Body of pancreas (tissue), 4 donors: Measurements from ENCODE around the gene ANKRD22. TPM values are rescaled to one million over a fixed set of nuclear protein-coding genes. Genes with fewer than 3 reads are reported as not detected.

Experiments
- ATAC-seq: fragments of 150-250 bp; one replicate; pipeline ENCODE4 v1.9.1; 2016
- DNase-seq, 4 donors: peaks; one replicate each; pipeline ENCODE4 v3.0.0-alpha.2; 2019
- H3K27ac ChIP-seq, 4 donors: fragments of 200-600 bp; sonication (generic); 1 replicate in 3 of 4; 2 replicates in 1 of 4; pipeline versions ENCODE4 v1.5.1 to v1.6.1; 2016 to 2019; ENCODE audit warnings: mild to moderate bottlenecking in 1 of 4, mixed read lengths in 1 of 4, moderate library complexity in 1 of 4
- H3K27me3 ChIP-seq, 2 donors: fragments of 200-600 bp; sonication (generic); one replicate each; pipeline ENCODE4 v1.6.0; 2016; ENCODE audit warnings: mild to moderate bottlenecking in 1 of 2
- H3K36me3 ChIP-seq, 2 donors: fragments of 200-600 bp; sonication (generic); replicated peaks in 1 of 2; 2 replicates each; pipeline ENCODE4 v1.5.1; 2016; ENCODE audit warnings: low read depth in 2 of 2; ENCODE audit not compliant: insufficient read depth in 1 of 2
- H3K4me1 ChIP-seq: fragments of 200-600 bp; sonication (generic); one replicate; pipeline ENCODE4 v1.6.0; 2016
- H3K4me3 ChIP-seq, 2 donors: fragments of 200-600 bp; sonication (generic); 1 replicate in 1 of 2; 2 replicates in 1 of 2; pipeline ENCODE4 v1.5.1; 2016 to 2019
- H3K9me3 ChIP-seq, 3 donors: fragments of 200-600 bp; sonication (generic); 1 replicate in 2 of 3; 2 replicates in 1 of 3; pipeline ENCODE4 v1.5.1; 2016
- CTCF ChIP-seq, 7 experiments: fragments of 450-650 bp in 4 of 7; fragments of 200-600 bp in 3 of 7; sonication (generic) in 3 of 7; IDR thresholded peaks; one replicate each; pipeline ENCODE4 v1.5.1; 2016 to 2019; ENCODE audit warnings: antibody characterized with exemption in 7 of 7
- POLR2A ChIP-seq, 3 donors: fragments of 450-650 bp; IDR thresholded peaks; one replicate each; pipeline ENCODE4 v1.6.1; 2016; ENCODE audit warnings: antibody characterized with exemption in 3 of 3, mild to moderate bottlenecking in 2 of 3
- WGBS, 2 donors: methylation state at CpG; one replicate each; pipeline ENCODE4 v1.1.5; 2017; 5-methylcytosine and 5-hydroxymethylcytosine counted together
- intact Hi-C: fragments of 100-400 bp; cut with DNase I; formaldehyde crosslinking; loops from one replicate; pipeline ENCODE4 v1.15.1; 2023
- total RNA-seq, 2 donors: library from RNA; depleted of rRNA; stranded (reverse); fragments of >200 nt; gene quantifications; one replicate each; pipeline ENCODE4 v1.1.0, GENCODE V29; 2016

The ANKRD22 gene
- total RNA-seq, 2 donors from 2014 or later, result 5.9 to 13.5 TPM

GRCh38 chr10:88820748-88821401 lies 30.8 kb downstream of the ANKRD22 start:
- Histone ChIP-seq H3K27me3 (no peaks in the 10 kb centered on the region), H3K36me3 (no peaks in the 10 kb centered on the region), H3K4me1 (no peaks in the 10 kb centered on the region), H3K9me3 (no peaks in the 10 kb centered on the region), H3K27ac (no peak overlapping the region), H3K4me3 (no peak overlapping the region)
- intact Hi-C loops, result no loop called here
- ATAC-seq, result no peak
- DNase-seq, result no peak
- no peak for TF ChIP-seq POLR2A (IDR thresholded peaks at IDR 0.05)
- TF ChIP-seq CTCF (IDR thresholded peaks at IDR 0.05), result no peak

GRCh38 chr10:88819290-88819689 lies 32.4 kb downstream of the ANKRD22 start:
- H3K36me3 ChIP-seq, result no peaks in the 10 kb centered on the region
- no peaks in the 10 kb centered on the region for H3K27me3 ChIP-seq
- ATAC-seq (no peak), DNase-seq (no peak)
- H3K4me1 ChIP-seq, result no peaks in the 10 kb centered on the region
- intact Hi-C loops, result no loop called here
- WGBS, 2 donors, result 90 to 91% methylated on average over 3 of the region's 3 CpGs
- no peaks in the 10 kb centered on the region for H3K9me3 ChIP-seq
- TF ChIP-seq CTCF (IDR thresholded peaks at IDR 0.05) (no peak), POLR2A (IDR thresholded peaks at IDR 0.05) (no peak)
- no peak overlapping the region for H3K27ac ChIP-seq
- H3K4me3 ChIP-seq, result no peak overlapping the region

GRCh38 chr10:88813200-88813599 lies 38.4 kb downstream of the ANKRD22 start:
- no peak for DNase-seq
- Histone ChIP-seq H3K4me3 (no peak overlapping the region), H3K9me3 (no peaks in the 10 kb centered on the region), H3K27me3 (no peaks in the 10 kb centered on the region), H3K4me1 (no peaks in the 10 kb centered on the region), H3K36me3 (no peaks in the 10 kb centered on the region), H3K27ac (no peak overlapping the region)
- intact Hi-C loops, result no loop called here
- ATAC-seq, result no peak
- 74 to 81% methylated on average over 6 of the region's 6 CpGs for WGBS, 2 donors
- TF ChIP-seq CTCF (IDR thresholded peaks at IDR 0.05) (no peak), POLR2A (IDR thresholded peaks at IDR 0.05) (no peak)

- peak; percentile 21 to 66 (median 50) for DNase-seq
- Histone ChIP-seq H3K4me3 (no peak overlapping the region), H3K9me3 (no peaks in the 10 kb centered on the region), H3K36me3 (no peaks in the 10 kb centered on the region), H3K27ac (no peak overlapping the region), H3K27me3 (no peaks in the 10 kb centered on the region), H3K4me1 (no peaks in the 10 kb centered on the region)
- peak; percentile 44 to 72 (median 59) for TF ChIP-seq CTCF (IDR thresholded peaks at IDR 0.05)
- no peak for TF ChIP-seq POLR2A (IDR thresholded peaks at IDR 0.05)
- WGBS, 2 donors, result 20 to 22% methylated on average over 5 of the region's 5 CpGs
- intact Hi-C loops, result no loop called here
- peak; percentile 63 for ATAC-seq
Measured at GRCh38 chr10:88810196-88810961, 41.3 kb downstream of the ANKRD22 start.
